ENCODE measurements around the gene TRPM3.

The TRPM3 gene

GRCh38 chr9:70823284-70823683 is 298.1 kb downstream of the TRPM3 start:
- no peak for DNase-seq (ENCODE audit: low read depth in 2 of 2)

- DNase-seq (ENCODE audit: low read depth in 2 of 2) = no peak
These were observed 304.1 kb downstream of the TRPM3 start for GRCh38 chr9:70817311-70817710.

GRCh38 chr9:70816891-70817290 is 304.5 kb downstream of the TRPM3 start:
- no peak for DNase-seq (ENCODE audit: low read depth in 2 of 2)

- no peak for DNase-seq (ENCODE audit: low read depth in 2 of 2)
These were observed 305.1 kb downstream of the TRPM3 start for GRCh38 chr9:70816316-70816715.

- DNase-seq (ENCODE audit: low read depth in 2 of 2) = no peak
These were observed 306.8 kb downstream of the TRPM3 start for GRCh38 chr9:70814597-70814996.

GRCh38 chr9:70813141-70813540 is 308.3 kb downstream of the TRPM3 start:
- DNase-seq (ENCODE audit: low read depth in 2 of 2) = no peak

- DNase-seq (ENCODE audit: low read depth in 2 of 2) = no peak
These were observed 309.8 kb downstream of the TRPM3 start for GRCh38 chr9:70811638-70812037.

- DNase-seq (ENCODE audit: low read depth in 2 of 2) = no peak
These were observed 314.5 kb downstream of the TRPM3 start for GRCh38 chr9:70806875-70807274.

- no peak for DNase-seq (ENCODE audit: low read depth in 2 of 2)
These were observed 315.5 kb downstream of the TRPM3 start for GRCh38 chr9:70805949-70806348.

- DNase-seq (ENCODE audit: low read depth in 2 of 2) = no peak
These were observed 318.5 kb downstream of the TRPM3 start for GRCh38 chr9:70802758-70803436.

GRCh38 chr9:70802206-70802605 is 319.2 kb downstream of the TRPM3 start:
- peak; percentile 1 to 8 for DNase-seq (ENCODE audit: low read depth in 2 of 2)

GRCh38 chr9:70801181-70801829 is 320.1 kb downstream of the TRPM3 start:
- no peak for DNase-seq (ENCODE audit: low read depth in 2 of 2)

- no peak for DNase-seq (ENCODE audit: low read depth in 2 of 2)
These were observed 323.4 kb downstream of the TRPM3 start for GRCh38 chr9:70798018-70798417.

- no peak for DNase-seq (ENCODE audit: low read depth in 2 of 2)
These were observed 325.6 kb downstream of the TRPM3 start for GRCh38 chr9:70795841-70796240.

- no peak for DNase-seq (ENCODE audit: low read depth in 2 of 2)
These were observed 328.6 kb downstream of the TRPM3 start for GRCh38 chr9:70792796-70793195.

- DNase-seq (ENCODE audit: low read depth in 2 of 2) = no peak
These were observed 329.5 kb downstream of the TRPM3 start for GRCh38 chr9:70791936-70792335.

GRCh38 chr9:70789086-70789485 is 332.3 kb downstream of the TRPM3 start:
- DNase-seq (ENCODE audit: low read depth in 2 of 2) = no peak

GRCh38 chr9:70784456-70784855 is 337.0 kb downstream of the TRPM3 start:
- no peak for DNase-seq (ENCODE audit: low read depth in 2 of 2)

- no peak for DNase-seq (ENCODE audit: low read depth in 2 of 2)
These were observed 342.9 kb downstream of the TRPM3 start for GRCh38 chr9:70778568-70778967.

GRCh38 chr9:70773579-70773978 is 347.8 kb downstream of the TRPM3 start:
- no peak for DNase-seq (ENCODE audit: low read depth in 2 of 2)

GRCh38 chr9:70772601-70773000 is 348.8 kb downstream of the TRPM3 start:
- no peak for DNase-seq (ENCODE audit: low read depth in 2 of 2)

GRCh38 chr9:70765946-70766345 is 355.5 kb downstream of the TRPM3 start:
- no peak for DNase-seq (ENCODE audit: low read depth in 2 of 2)

- no peak for DNase-seq (ENCODE audit: low read depth in 2 of 2)
These were observed 360.2 kb downstream of the TRPM3 start for GRCh38 chr9:70761139-70761670.
